H4 (cell line): ENCODE results near the gene NYNRIN. TPM values are rescaled to one million over a fixed set of nuclear protein-coding genes. Genes with fewer than 3 reads are reported as not detected.

ENCODE experiments used
- DNase-seq: peaks from one replicate; pipeline ENCODE4 v3.0.0-alpha.2; 2015; ENCODE audit warnings: low spot score
- total RNA-seq: library from RNA; depleted of rRNA; stranded (reverse); fragments of >200 nt; shearing (Covaris generic); gene quantifications from 2 replicates; pipeline ENCODE4 v1.2.3, GENCODE V29; 2014

NYNRIN gene
- total RNA-seq, 1 experiment from 2014 or later: 0.14 TPM

DNA sequence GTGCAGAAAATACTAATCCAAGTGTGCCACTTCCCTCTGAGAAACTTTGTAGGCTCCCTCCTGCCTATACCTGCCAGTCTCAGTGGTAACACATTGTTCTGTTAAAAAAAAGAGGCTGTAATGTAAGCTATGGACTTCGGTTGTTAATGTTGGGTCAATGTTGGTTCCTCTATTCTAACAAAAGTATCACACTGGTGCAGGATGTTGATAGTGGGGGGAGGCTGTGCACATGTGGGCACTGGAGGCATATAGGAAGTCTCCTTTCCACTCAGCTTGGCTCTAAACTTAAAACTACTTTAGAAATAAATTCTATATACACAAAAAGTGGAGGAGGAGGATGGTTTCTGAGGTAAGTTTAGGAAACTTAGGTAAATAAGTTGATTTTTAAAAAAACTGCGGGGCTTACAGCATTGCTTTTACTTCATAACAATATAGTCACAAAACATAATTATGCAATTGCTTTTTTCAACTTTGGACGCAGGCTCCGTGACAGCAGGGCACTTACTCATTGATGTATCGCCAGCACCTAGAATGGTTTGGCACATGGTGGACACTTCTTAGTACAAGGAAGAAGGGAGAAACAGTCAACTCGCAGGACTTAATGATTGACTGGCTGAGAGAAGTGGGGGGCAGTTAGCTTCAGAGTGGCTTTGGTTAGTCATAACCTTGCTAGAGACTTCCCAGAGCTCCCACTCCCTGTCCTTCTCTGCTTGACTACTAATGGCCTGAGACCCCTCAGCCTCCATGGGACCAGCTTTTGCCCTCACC is 7.9 kb upstream of the NYNRIN start:
- no peak for DNase-seq

DNA sequence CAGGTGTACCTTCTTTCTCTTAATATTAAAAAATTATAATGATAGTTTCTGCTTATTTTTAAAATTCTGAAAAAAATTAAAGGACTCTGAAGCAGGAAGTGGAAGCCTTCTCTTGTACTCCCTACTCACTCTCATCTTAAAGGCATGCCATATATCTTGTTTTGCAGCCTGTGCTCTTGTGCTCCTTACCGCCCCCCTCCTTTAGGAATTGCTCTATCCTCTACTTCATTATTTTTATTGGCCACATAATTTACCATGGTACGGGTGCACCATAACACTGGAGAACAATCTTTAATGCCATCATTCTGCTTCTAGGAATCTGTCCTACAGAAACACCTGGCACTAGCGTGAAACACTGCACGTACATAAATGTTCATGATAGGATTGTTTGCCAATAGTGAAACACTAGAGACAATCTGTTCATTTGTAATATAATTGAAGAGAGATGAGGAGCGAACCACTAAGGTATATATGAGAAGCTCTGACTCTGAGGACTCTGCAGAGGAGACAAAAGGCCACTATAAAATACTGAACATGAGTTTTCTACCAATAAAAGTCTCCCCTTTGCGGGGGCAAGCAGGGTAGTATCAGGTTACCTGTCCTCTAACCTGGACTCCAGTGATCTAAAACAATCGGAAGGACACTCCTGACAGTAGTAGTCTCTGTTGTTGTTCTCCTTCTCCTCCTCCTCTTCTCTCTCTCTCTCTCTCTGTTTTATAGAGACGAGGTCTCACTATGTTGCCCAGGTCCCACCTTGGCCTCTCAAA is 6.3 kb upstream of the NYNRIN start:
- no peak for DNase-seq

DNA sequence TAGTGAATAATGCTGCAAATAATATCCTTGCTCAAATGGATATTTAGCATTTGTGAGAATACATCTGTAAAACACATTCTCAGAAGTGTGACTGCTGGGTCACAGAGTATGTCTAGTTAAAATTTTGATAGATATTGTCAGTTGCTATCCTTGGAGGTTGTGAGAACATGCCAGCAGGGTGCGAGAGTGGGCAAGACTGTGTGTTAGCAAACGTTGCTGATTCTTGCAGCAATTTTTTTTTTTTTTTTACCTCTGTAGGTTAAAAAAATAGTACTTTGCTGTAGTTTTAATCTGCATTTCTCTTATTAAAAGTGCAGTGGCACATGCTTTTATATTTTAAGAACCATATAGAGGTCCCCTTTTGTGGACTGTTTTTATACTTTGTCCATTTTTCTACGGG is 4.5 kb upstream of the NYNRIN start:
- DNase-seq: no peak

- DNase-seq: no peak
Measured at GRCh38 chr14:24395609-24396582, 2.9 kb upstream of the NYNRIN start.

DNA sequence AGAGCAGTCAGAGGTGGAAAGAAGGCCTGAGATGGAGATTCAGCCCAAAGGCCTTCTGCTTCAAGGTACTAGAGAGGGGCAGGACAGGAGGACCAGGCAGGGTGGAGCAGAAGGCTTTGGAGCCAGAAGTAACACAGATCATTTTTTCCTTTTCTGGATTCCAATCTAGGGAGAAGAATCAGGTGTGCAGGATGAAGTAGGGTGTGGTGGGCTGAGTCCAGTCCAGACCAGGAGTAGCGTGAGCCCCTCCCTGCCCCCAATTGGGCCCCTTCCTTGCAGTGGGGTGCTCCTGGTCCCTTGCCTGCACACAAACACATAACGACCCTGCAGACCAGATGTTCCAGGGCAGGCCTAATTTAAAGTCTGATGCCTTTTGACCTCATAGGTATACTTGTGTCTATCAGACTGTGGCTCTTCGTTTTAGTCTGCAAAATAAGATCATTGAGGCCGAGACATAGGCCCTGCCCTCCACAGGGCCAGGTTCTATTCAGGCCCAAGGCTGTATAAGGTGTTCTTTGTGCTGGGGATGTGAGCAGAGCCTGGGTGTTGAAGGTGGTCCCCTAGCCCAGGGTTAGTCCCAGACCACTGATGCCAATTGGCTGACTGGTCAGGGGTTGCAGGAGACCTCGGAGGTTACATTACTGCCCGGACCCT is 1.0 kb upstream of the NYNRIN start:
- DNase-seq: no peak

DNA sequence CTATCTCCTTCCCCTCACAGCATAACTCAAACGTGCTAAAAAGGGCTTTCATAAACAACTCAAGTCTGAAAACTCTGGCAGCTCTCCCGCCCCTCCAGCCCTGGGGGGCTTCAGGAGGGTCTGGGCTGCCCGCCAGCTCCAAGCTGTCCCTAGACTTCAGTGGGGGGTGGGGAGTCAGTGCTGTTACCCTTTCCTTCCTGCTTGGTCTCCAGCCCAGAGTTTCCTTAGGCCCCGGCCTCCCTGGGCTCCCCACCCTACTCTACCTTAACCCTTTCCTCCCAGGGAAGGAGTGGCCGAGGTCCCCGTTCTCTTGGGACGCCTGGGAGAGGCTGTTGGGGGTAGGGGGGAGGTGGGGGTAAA is 530 bp upstream of the NYNRIN start:
- DNase-seq: no peak

- DNase-seq: no peak
Measured at GRCh38 chr14:24399447-24399822, 632 bp downstream of the NYNRIN start.

DNA sequence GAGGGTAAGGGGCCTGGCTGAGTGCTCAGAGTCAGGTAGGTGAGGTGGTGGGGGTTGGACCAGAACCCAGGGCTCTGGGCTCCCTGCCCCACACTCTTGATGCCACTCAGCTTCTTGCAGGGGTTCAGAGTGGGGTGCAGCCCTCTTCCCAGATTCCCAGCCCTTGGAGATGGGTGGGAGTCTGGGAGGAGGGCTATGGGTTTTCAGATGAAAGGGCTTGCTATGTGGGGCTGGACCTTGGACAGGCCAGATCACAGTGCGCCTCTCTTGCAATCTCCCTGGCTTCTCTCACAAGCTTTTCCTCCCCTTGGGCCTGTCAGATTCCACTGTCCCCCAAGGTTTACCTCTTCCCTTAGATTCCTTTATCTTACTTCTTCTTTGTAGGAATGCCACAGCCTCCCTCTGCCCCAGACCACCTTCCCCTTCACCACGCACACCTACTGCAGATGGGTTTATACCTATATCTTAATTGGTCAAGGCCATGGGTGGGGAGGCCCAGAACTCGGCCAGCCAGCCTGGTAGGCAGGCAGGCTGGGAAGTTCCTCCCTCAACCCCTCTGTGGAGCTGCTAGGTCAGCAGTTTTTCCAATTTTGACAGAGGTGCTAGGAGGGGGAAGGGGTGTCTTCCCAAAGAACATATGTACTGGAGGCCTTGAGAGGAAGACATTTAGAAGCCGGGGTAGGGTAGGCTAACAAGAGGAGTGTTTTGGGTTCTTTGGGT is 1.4 kb downstream of the NYNRIN start:
- no peak for DNase-seq

DNA sequence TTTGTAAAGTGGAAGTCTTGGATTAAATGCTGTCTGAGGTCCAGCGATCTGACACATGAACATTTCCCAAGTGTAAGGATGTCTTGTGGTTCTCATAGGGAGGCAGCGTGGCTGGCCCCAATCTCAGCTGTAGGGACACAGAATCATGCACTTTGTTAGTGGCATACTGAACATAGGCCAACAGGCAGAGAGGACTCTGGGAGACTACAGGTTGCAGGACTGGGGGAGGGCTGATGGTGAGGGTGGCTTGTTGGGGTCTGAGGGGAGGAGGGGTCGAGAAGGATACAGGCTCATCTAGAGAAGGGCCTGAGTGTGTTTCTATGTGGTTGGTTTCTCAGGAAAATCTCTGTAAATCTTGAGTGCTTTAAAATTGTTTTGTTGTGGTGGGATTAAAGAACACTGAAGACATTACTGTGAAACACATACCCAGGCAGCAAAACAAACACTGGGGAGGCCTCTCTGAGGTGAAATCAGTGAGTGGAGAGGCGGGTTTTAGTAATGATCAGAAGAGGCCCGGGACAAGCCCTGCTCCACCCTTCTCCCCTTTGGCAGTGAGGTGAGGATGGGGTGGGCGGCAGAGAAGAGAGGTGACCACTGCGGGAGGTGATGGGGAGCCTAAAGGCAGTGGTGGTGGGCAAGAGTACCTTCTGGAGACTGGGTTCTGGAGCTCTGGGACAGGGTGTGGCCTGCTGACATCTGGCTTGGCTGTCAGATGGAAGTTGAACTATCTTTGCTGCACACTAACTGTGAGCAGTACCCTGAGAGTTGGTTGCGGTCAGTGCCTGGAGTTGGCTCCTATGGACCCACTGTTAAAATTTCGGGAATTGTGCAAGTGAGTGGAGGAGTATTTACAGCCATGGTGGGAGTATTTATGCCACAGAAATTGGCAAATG is 3.3 kb downstream of the NYNRIN start:
- DNase-seq: no peak

GRCh38 chr14:24403294-24403998 is 4.6 kb downstream of the NYNRIN start:
- DNase-seq: no peak

- no peak for DNase-seq
Measured at GRCh38 chr14:24404814-24405213, 6.0 kb downstream of the NYNRIN start.

DNA sequence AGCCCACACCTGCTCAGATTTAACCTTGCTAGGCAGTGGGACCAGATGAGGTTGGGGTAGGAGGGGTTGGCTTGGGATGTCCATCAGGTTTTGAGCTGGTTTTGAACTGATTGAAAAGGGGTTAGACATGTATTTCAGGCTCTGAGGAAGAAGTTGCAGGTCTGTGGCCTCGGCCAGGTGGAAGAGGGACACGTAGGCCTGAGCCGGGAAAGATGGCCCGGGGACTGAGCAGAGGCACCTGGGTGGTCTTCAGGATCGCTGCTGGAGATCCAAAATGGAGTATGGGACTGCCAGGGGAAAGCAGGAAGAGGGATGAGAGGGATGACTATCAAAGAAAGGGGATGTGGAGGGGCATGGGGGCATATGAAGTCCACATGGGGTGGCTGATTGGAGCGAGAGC is 7.6 kb downstream of the NYNRIN start:
- DNase-seq: no peak

DNA sequence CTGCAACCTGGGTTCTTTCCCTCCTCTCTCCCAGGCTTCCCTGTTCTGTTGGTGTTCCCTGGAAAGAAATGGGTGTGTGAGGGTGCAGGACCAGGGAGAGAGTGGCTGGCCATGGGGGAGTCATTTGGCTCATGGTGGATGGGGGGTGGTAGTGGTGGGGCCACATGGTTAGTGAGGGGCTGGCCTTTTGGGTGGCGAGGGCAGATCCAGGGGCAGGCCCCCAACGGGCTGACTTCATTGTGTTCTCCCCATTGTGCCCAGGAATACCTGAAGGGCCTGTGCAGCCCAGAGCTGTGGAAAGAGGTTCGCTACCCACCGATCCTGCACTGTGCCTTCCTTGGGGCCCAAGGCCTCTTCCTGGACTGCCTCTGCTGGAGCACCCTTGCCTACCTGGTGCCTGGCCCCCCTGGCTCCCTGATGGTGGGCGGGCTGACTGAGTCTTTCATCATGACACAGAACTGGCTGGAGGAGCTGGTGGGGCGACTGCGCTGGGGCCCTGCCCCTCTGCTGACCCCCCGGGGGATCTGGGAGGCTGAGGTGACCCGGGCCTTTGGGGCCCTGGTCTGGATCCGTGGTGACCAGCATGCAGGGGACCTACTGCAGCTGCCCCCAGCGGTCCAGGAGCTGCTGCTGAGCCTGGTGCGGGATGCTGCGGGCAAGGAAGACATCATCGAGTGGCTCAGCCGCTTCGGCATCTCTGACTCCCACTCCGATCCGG is 9.0 kb downstream of the NYNRIN start:
- no peak for DNase-seq

DNA sequence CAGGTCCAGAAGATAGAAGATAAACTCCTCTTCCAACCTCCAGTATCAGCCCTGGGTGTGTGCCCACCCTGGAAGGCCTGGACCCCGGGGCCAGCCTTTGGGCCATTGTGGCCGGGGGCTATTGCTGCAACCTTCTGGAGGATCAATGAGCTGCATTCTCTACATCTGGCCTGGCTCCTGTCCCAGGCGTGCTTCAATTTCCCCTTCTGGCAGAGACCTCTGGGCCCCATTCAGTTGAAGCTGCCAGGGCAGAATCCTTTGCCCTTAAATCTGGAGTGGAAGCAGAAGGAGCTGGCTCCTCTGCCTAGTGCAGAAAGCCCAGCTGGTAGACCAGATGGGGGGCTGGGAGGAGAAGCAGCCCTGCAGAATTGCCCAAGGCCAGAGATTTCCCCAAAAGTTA is 10.0 kb downstream of the NYNRIN start:
- DNase-seq: no peak

- DNase-seq: no peak
Measured at GRCh38 chr14:24409192-24409591, 10.4 kb downstream of the NYNRIN start.

GRCh38 chr14:24409956-24410355 is 11.2 kb downstream of the NYNRIN start:
- DNase-seq: no peak

GRCh38 chr14:24411443-24412389 is 12.9 kb downstream of the NYNRIN start:
- DNase-seq: peak; percentile 40

DNA sequence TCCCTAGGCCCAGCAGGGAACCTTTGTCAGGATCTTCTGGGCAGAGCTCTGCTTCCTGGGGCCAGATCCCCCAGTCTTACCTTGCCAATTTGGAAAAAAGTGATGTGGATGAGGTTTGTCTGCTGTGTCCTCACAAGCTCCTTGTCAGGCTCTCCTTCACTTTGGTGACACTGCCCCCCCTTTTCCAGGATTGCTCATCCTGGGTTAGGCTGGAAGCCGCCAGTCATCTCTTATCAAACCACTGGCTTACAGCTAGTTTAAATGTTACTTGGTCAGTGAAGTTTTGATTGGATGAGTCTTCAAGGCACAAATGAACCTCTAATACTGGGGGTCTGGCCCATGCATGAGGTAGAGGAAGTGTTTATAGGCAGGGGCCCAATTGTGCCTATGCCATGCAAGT is 15.3 kb downstream of the NYNRIN start:
- DNase-seq: no peak
